T-cell (primary cell): ENCODE data around the gene KCTD10. TPM values are rescaled to one million over a fixed set of nuclear protein-coding genes. Genes with fewer than 3 reads are reported as not detected.

Experiments used
- ATAC-seq, 4 experiments: fragments of 200-7000 bp in 3 of 4; fragments of 150-1000 bp in 1 of 4; cut with Tn5 transposase; replicated peaks in 1 of 4; 1 replicate in 3 of 4; 2 replicates in 1 of 4; pipeline ENCODE4 v1.10.0; 2021; ENCODE audit warnings: moderate library complexity in 3 of 4, mild to moderate bottlenecking in 2 of 4, moderate number of reproducible peaks in 1 of 4
- CTCF ChIA-PET, 2 donors: fragments of 300-600 bp; sonication (Branson Sonifier 250); formaldehyde crosslinking; loops; one replicate each; lab custom pipeline; 2022; ENCODE audit warnings: antibody characterized with exemption in 2 of 2; lab: Charles Lee
- POLR2A ChIA-PET, 2 donors: fragments of 300-600 bp; sonication (Branson Sonifier 250); formaldehyde crosslinking; loops; one replicate each; lab custom pipeline; 2022; ENCODE audit warnings: antibody characterized with exemption in 2 of 2; lab: Charles Lee
- DNase-seq, 35 experiments: peaks; one replicate each; pipeline versions ENCODE4 v3.0.0 to v3.0.0-alpha.2; 2013 to 2023
- H3K27ac ChIP-seq: one replicate; pipeline ENCODE4 v1.5.1; 2013; ENCODE audit warnings: low read length
- H3K27me3 ChIP-seq, 2 experiments: replicated peaks in 1 of 2; 1 replicate in 1 of 2; 2 replicates in 1 of 2; pipeline versions ENCODE4 v1.6.1 to v1.7.0; 2013; ENCODE audit warnings: low read length in 1 of 2, mixed read lengths in 1 of 2; ENCODE audit not compliant: control insufficient read depth in 2 of 2, insufficient read depth in 2 of 2; ENCODE audit errors: extremely low read depth in 1 of 2
- H3K36me3 ChIP-seq, 2 donors: 1 replicate in 1 of 2; 2 replicates in 1 of 2; pipeline versions ENCODE4 v1.6.1 to v1.7.0; 2013; ENCODE audit warnings: low read length in 1 of 2; ENCODE audit not compliant: control insufficient read depth in 2 of 2, insufficient read depth in 1 of 2; ENCODE audit errors: extremely low read depth in 1 of 2
- H3K4me1 ChIP-seq, 2 experiments: 1 replicate in 1 of 2; 2 replicates in 1 of 2; pipeline versions ENCODE4 v1.6.1 to v1.7.0; 2013; ENCODE audit warnings: low read length in 2 of 2, mixed read lengths in 1 of 2; ENCODE audit not compliant: insufficient read depth in 2 of 2, control insufficient read depth in 1 of 2; ENCODE audit errors: extremely low read depth in 1 of 2
- H3K4me3 ChIP-seq, 2 donors: 1 replicate in 1 of 2; 2 replicates in 1 of 2; pipeline versions ENCODE4 v1.5.1 to v1.7.0; 2013; ENCODE audit warnings: mild to moderate bottlenecking in 2 of 2, low read length in 1 of 2, moderate library complexity in 1 of 2; ENCODE audit not compliant: control insufficient read depth in 1 of 2; ENCODE audit errors: extremely low read depth in 1 of 2
- H3K9me3 ChIP-seq: 2 replicates; pipeline ENCODE4 v1.7.0; 2013
- H3K27ac Mint-ChIP-seq, 2 donors: one replicate each; pipeline ENCODE4 v1.8.0; 2020 to 2021; ENCODE audit warnings: mild to moderate bottlenecking in 2 of 2, mixed read lengths in 2 of 2
- H3K27me3 Mint-ChIP-seq, 2 donors: one replicate each; pipeline ENCODE4 v1.8.0; 2021 to 2022; ENCODE audit warnings: mixed read lengths in 2 of 2
- H3K36me3 Mint-ChIP-seq: one replicate; pipeline ENCODE4 v1.8.0; 2021; ENCODE audit warnings: mixed read lengths
- H3K4me1 Mint-ChIP-seq, 3 donors: one replicate each; pipeline ENCODE4 v1.8.0; 2020 to 2022; ENCODE audit warnings: mixed read lengths in 3 of 3, mild to moderate bottlenecking in 1 of 3
- H3K4me3 Mint-ChIP-seq, 3 donors: one replicate each; pipeline ENCODE4 v1.8.0; 2020 to 2022; ENCODE audit warnings: mild to moderate bottlenecking in 3 of 3, mixed read lengths in 3 of 3, moderate library complexity in 3 of 3
- H3K9me3 Mint-ChIP-seq, 3 donors: one replicate each; pipeline ENCODE4 v1.8.0; 2020 to 2022; ENCODE audit warnings: mixed read lengths in 3 of 3
- WGBS: methylation state at CpG from one replicate; pipeline ENCODE4 v1.1.5; 2013; ENCODE audit warnings: missing lambda C conversion rate; ENCODE audit not compliant: insufficient coverage; 5-methylcytosine and 5-hydroxymethylcytosine counted together
- total RNA-seq, 35 experiments: library from RNA in 6 of 35; stranded (reverse) in 6 of 35; fragments of 120-200 nt in 1 of 35; gene quantifications; one replicate each; pipeline versions ENCODE4 v1.2.1 to v1.2.4 and lab custom pipeline; 2013 to 2026

The KCTD10 gene
- total RNA-seq, 5 donors from 2014 or later (not counting 1 experiment from before 2014, with no cell fraction given) = 28.1 to 30.8 (median 28.6) TPM

DNA sequence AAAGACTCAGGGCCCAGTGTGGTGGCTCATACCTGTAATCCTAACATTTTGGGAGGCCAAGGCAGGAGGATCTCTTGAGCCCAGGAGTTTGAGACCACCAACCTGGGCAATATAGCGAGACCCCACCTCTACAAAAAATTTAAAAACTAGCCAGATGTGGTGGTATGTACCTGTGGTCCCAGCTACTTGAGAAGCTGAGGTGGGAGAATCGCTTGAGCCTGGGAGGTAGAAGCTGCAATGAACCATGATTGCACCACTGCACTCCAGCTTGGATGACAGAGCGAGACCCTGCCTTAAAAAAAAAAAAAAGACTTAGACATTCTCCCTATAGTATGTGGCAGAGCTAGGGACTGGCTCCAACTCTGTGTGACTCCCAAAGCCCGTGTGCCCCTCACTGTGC is 3.3 kb upstream of the KCTD10 start:
- no peak overlapping the region for H3K4me3 Mint-ChIP-seq

DNA sequence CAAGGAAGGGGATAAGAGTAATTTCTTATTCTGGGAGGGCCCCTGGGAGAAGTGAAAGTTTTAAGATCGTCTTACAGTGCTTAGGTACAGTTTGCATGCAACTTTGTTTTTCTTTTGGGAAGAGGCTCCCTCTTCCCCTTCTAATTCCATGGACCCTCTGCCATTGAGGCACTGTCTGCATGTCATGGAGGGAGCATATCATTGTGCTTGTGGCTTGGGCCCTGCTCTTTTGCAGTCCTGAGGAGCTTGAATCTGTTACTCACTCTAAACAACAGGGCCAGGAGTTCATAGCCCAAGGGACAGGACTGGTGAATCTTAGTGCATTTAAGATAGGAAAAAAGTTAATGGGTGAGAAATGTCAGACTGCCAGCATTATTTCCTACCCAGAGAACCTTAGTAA is 2.7 kb upstream of the KCTD10 start:
- no peak overlapping the region for H3K4me3 ChIP-seq
- H3K36me3 ChIP-seq = peaks cover 5 to 16% of the 10 kb centered on the region in 2 donors
- WGBS = no CpG with 5 or more reads among the region's 1 CpG
- ChIA-PET POLR2A (no interaction called here), CTCF (no interaction called here)
- no peak overlapping the region for H3K27ac ChIP-seq
- Mint-ChIP-seq H3K4me3 (no peak overlapping the region), H3K36me3 (peaks cover 10% of the 10 kb centered on the region), H3K4me1 (peaks cover 43 to 45% (median 44%) of the 10 kb centered on the region in 3 donors), H3K27ac (no peak overlapping the region), H3K27me3 (no peaks in the 10 kb centered on the region), H3K9me3 (no peaks in the 10 kb centered on the region)
- ATAC-seq = no peak
- peaks cover 19 to 32% of the 10 kb centered on the region in 2 experiments for H3K4me1 ChIP-seq
- DNase-seq = no peak
- H3K27me3 ChIP-seq = no peaks in the 10 kb centered on the region
- H3K9me3 ChIP-seq = no peaks in the 10 kb centered on the region

More for the DNA sequence above, 3.3 kb upstream of the KCTD10 start:
- Mint-ChIP-seq H3K4me1 (peaks cover 40 to 43% (median 41%) of the 10 kb centered on the region in 3 donors), H3K27ac (no peak overlapping the region), H3K9me3 (no peaks in the 10 kb centered on the region), H3K36me3 (peaks cover 15% of the 10 kb centered on the region), H3K27me3 (no peaks in the 10 kb centered on the region)
- CTCF ChIA-PET = no interaction called here
- H3K4me3 ChIP-seq = no peak overlapping the region
- no peaks in the 10 kb centered on the region for H3K27me3 ChIP-seq
- ATAC-seq (no peak), DNase-seq (no peak)
- WGBS = no CpG with 5 or more reads among the region's 4 CpGs
- no peaks in the 10 kb centered on the region for H3K9me3 ChIP-seq
- peaks cover 19 to 27% of the 10 kb centered on the region in 2 experiments for H3K4me1 ChIP-seq
- POLR2A ChIA-PET = no interaction called here
- H3K27ac ChIP-seq = no peak overlapping the region
- peaks cover 7 to 22% of the 10 kb centered on the region in 2 donors for H3K36me3 ChIP-seq

DNA sequence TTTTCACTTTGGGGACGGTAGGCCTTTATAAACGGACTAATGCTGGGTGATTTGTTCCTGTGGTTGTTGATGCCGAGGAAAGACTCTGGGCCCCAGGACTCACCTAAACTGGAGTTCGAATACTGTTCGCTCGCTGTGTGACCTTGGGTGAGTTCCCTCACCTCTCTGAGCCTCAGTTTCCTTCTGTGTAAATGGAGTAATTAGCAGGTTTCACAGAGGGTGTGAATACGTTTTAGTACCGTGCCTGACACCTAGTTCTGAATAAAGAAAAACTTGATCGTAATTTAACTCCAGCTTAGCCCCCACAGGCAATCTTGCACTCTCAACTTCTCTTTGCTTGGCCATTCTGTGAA is 839 bp upstream of the KCTD10 start:
- 13% methylated on average over 6 of the region's 9 CpGs for WGBS
- Mint-ChIP-seq H3K9me3 (no peaks in the 10 kb centered on the region), H3K36me3 (no peaks in the 10 kb centered on the region), H3K4me3 (peak overlapping the region; percentile 96 to 99 (median 98)), H3K27ac (peak overlapping the region; percentile 98 to 99), H3K27me3 (no peaks in the 10 kb centered on the region), H3K4me1 (peaks cover 50 to 52% (median 50%) of the 10 kb centered on the region in 3 donors)
- ChIA-PET CTCF (interaction anchor here (0.6 to 1.8 kb wide), 4 partner anchors 8 to 367 kb away, joined by 3 to 5 read pairs (median 4); no protein-coding TSS in a partner anchor), POLR2A (interaction anchor here in 1 of 2 donors (0.6 kb wide), 1 partner anchor 629 kb away, joined by 3 read pairs; no protein-coding TSS in a partner anchor)
- DNase-seq (no peak), ATAC-seq (no peak)
- H3K27me3 ChIP-seq = no peaks in the 10 kb centered on the region
- peaks cover 19 to 32% of the 10 kb centered on the region in 2 experiments for H3K4me1 ChIP-seq
- no peaks in the 10 kb centered on the region for H3K9me3 ChIP-seq
- H3K36me3 ChIP-seq = peaks cover 0 to 4% of the 10 kb centered on the region in 2 donors
- peak overlapping the region; percentile 72 for H3K27ac ChIP-seq
- H3K4me3 ChIP-seq = peak overlapping the region; percentile 93 to 100

DNA sequence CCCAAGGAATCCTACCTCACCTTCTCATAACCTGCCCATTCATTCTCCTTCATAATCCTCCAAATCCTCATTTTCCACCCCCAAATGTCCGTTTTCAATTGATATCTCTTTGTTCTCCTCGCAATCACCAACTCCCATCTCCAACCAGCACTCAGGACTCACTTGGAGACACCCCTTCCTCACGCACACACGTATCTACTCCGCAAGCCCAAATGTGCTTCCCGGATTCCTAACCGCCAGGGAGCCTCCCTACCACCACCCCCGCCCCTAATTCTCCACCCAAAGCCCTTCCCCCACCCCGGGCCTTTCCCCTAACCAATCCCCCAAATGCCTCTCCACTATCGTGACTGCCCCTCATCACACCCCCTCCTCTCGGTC is 304 bp downstream of the KCTD10 start:
- DNase-seq (no peak), ATAC-seq (peak in 2 of 4 experiments; percentile 3 to 5)
- 0% methylated on average over 9 of the region's 11 CpGs for WGBS
- ChIA-PET POLR2A (interaction anchor here in 1 of 2 donors (1.0 kb wide), 1 partner anchor 13 kb away, joined by 7 read pairs; no protein-coding TSS in a partner anchor), CTCF (interaction anchor here in 1 of 2 donors (0.7 to 1.8 kb wide), 3 partner anchors 44 to 484 kb away, joined by 3 to 5 read pairs (median 4); no protein-coding TSS in a partner anchor)
- Histone ChIP-seq H3K4me3 (peak overlapping the region; percentile 93 to 100), H3K4me1 (peaks cover 19 to 32% of the 10 kb centered on the region in 2 experiments), H3K9me3 (no peaks in the 10 kb centered on the region), H3K27me3 (no peaks in the 10 kb centered on the region), H3K27ac (peak overlapping the region; percentile 72), H3K36me3 (peaks cover 0 to 4% of the 10 kb centered on the region in 2 donors)
- no peaks in the 10 kb centered on the region for H3K36me3 Mint-ChIP-seq
- peak overlapping the region; percentile 98 to 99 for H3K27ac Mint-ChIP-seq
- peak overlapping the region; percentile 96 to 99 (median 98) for H3K4me3 Mint-ChIP-seq
- no peaks in the 10 kb centered on the region for H3K27me3 Mint-ChIP-seq
- no peaks in the 10 kb centered on the region for H3K9me3 Mint-ChIP-seq
- peaks cover 50 to 54% (median 53%) of the 10 kb centered on the region in 3 donors for H3K4me1 Mint-ChIP-seq

DNA sequence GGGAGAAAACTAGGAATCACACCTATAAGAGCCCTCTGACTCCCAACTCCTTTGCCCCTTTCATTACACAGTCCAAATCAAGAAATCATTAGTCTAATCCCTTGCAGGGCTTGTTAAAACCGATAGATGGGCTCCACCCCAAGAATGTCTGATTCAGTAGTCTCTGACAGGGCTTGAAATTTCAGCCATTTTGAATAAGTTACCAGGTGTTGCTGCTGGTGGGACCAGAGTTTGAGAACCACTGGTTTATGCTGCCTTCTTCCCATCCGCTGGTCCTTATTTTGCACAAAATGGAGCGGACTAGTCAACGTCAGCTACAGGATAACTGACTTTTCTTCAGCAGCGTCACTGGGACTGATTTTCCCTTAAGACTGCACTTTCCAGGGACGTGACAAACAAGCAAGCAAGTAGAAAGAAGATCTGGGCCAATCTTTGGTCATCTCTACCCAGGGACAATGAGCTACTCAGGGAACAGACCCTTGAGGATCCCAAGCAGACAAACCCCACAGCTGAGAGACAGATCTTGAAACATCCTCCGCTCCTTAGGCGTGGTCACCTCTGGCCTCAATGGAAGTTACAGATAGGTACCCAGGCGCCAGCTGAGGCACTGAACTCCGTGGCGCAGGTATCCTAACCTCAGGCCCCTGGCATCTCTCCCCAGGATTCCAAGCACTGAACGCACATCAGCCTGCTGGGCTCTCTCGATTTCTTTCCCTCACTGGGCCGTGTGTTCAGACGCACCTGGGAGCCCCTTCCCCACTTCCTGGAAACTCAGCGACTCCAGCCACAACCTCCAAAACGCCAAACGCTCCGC is 900 bp downstream of the KCTD10 start:
- Mint-ChIP-seq H3K9me3 (no peaks in the 10 kb centered on the region), H3K36me3 (no peaks in the 10 kb centered on the region), H3K4me1 (peaks cover 50 to 55% (median 54%) of the 10 kb centered on the region in 3 donors), H3K27me3 (no peaks in the 10 kb centered on the region), H3K27ac (peak overlapping the region; percentile 98 to 99), H3K4me3 (peak overlapping the region; percentile 96 to 99 (median 98))
- ChIA-PET CTCF (interaction anchor here in 1 of 2 donors (1.3 to 1.8 kb wide), 2 partner anchors 43 to 369 kb away, joined by 4 to 5 read pairs; no protein-coding TSS in a partner anchor), POLR2A (no interaction called here)
- DNase-seq (no peak), ATAC-seq (no peak)
- no peaks in the 10 kb centered on the region for H3K27me3 ChIP-seq
- peaks cover 19 to 32% of the 10 kb centered on the region in 2 experiments for H3K4me1 ChIP-seq
- H3K27ac ChIP-seq = peak overlapping the region; percentile 72
- H3K36me3 ChIP-seq = peaks cover 0 to 4% of the 10 kb centered on the region in 2 donors
- H3K4me3 ChIP-seq = peak overlapping the region; percentile 93 to 100
- WGBS = 28% methylated on average over 18 of the region's 19 CpGs
- H3K9me3 ChIP-seq = no peaks in the 10 kb centered on the region

DNA sequence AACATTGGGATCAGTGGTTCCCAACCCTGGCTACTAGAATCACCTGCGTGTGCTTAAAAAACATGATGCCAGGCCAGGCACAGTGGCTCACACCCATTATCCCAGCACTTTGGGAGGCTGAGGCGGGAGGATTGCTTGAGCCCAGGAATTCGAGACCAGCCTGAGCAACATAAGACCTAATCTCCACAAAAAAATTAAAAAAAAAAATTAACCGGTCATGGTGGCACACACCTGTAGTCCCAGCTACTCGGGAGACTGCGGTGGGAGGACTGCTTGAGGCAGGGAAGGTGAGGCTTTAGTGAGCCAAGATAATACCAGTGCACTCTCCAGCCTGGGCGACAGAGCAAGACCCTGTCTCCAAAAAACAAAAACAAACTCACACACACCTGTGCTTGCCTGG is 2.0 kb downstream of the KCTD10 start:
- no peaks in the 10 kb centered on the region for H3K9me3 ChIP-seq
- Mint-ChIP-seq H3K27ac (no peak overlapping the region), H3K9me3 (no peaks in the 10 kb centered on the region), H3K36me3 (peaks cover 6% of the 10 kb centered on the region), H3K4me1 (peaks cover 49 to 64% (median 64%) of the 10 kb centered on the region in 3 donors), H3K27me3 (no peaks in the 10 kb centered on the region), H3K4me3 (peak overlapping the region; percentile 18 to 99 (median 98))
- peaks cover 0 to 4% of the 10 kb centered on the region in 2 donors for H3K36me3 ChIP-seq
- CTCF ChIA-PET = interaction anchor here (0.6 kb wide), 2 partner anchors 43 to 1089 kb away, joined by 3 to 6 read pairs; no protein-coding TSS in a partner anchor
- DNase-seq (no peak), ATAC-seq (no peak)
- POLR2A ChIA-PET = no interaction called here
- H3K27ac ChIP-seq = no peak overlapping the region
- no CpG with 5 or more reads among the region's 7 CpGs for WGBS
- no peak overlapping the region for H3K4me3 ChIP-seq
- no peaks in the 10 kb centered on the region for H3K27me3 ChIP-seq
- peaks cover 19 to 28% of the 10 kb centered on the region in 2 experiments for H3K4me1 ChIP-seq
